GM21825 (cell line): Measurements from ENCODE around the gene TUBB4A.

Experiments
- ATAC-seq: cut with Tn5 transposase; IDR thresholded peaks from one replicate; pipeline ENCODE4 v1.9.1; 2021; ENCODE audit warnings: mild to moderate bottlenecking, moderate library complexity; ENCODE audit not compliant: unreplicated experiment

TUBB4A gene

GRCh38 chr19:6472713-6473112 is 29.4 kb downstream of the TUBB4A start:
- no peak for ATAC-seq

GRCh38 chr19:6471076-6471475 is 31.0 kb downstream of the TUBB4A start:
- no peak for ATAC-seq

GRCh38 chr19:6470173-6470572 is 31.9 kb downstream of the TUBB4A start:
- no peak for ATAC-seq

GRCh38 chr19:6467384-6467783 is 34.7 kb downstream of the TUBB4A start:
- ATAC-seq, result no peak

- no peak for ATAC-seq
Measured at GRCh38 chr19:6466526-6467248, 35.4 kb downstream of the TUBB4A start.

- no peak for ATAC-seq
Measured at GRCh38 chr19:6465663-6466062, 36.4 kb downstream of the TUBB4A start.

- no peak for ATAC-seq
Measured at GRCh38 chr19:6465006-6465405, 37.1 kb downstream of the TUBB4A start.

- no peak for ATAC-seq
Measured at GRCh38 chr19:6464070-6464873, 37.8 kb downstream of the TUBB4A start, which contains the start of gene CRB3. CRB3 (plus strand) TSS chr19:6464271; CDS start chr19:6464702, 431 bp downstream.

- peak; percentile 72 for ATAC-seq
Measured at GRCh38 chr19:6460099-6460884, 41.8 kb downstream of the TUBB4A start.

GRCh38 chr19:6459262-6460098 is 42.6 kb downstream of the TUBB4A start, which contains the start of gene SLC25A23:
SLC25A23 (minus strand) TSS chr19:6459792; CDS start chr19:6459628, 164 bp downstream.
- ATAC-seq, result peak; percentile 32

GRCh38 chr19:6458695-6459261 is 43.3 kb downstream of the TUBB4A start:
- no peak for ATAC-seq

GRCh38 chr19:6457958-6458694 is 44.0 kb downstream of the TUBB4A start:
- no peak for ATAC-seq

- no peak for ATAC-seq
Measured at GRCh38 chr19:6455924-6456323, 46.2 kb downstream of the TUBB4A start.

- no peak for ATAC-seq
Measured at GRCh38 chr19:6453951-6454565, 48.1 kb downstream of the TUBB4A start.

- no peak for ATAC-seq
Measured at GRCh38 chr19:6452899-6453298, 49.2 kb downstream of the TUBB4A start.

- no peak for ATAC-seq
Measured at GRCh38 chr19:6452223-6452614, 49.9 kb downstream of the TUBB4A start.

- no peak for ATAC-seq
Measured at GRCh38 chr19:6451583-6452222, 50.4 kb downstream of the TUBB4A start.

GRCh38 chr19:6450166-6450565 is 51.9 kb downstream of the TUBB4A start:
- no peak for ATAC-seq
